MV-4-11 (cell line): ENCODE results near the gene COL24A1.
"Not testable (repeated sequence)": the region's sequence is repeated elsewhere in the genome, so short reads cannot be mapped to it uniquely, and the experiment has no call there.

Experiments used
- DNase-seq: peaks from one replicate; lab custom pipeline; 2025; lab: John Stamatoyannopoulos, UW

Gene COL24A1

GRCh38 chr1:85888921-85889320 lies 267.7 kb downstream of the COL24A1 start:
- DNase-seq: no peak

- peak; percentile 70 for DNase-seq
These were observed 272.1 kb downstream of the COL24A1 start for GRCh38 chr1:85884372-85885035.

GRCh38 chr1:85867189-85867588 lies 289.4 kb downstream of the COL24A1 start:
- DNase-seq: peak; percentile 66

GRCh38 chr1:85865213-85865612 lies 291.4 kb downstream of the COL24A1 start:
- no peak for DNase-seq

- DNase-seq: no peak
These were observed 291.8 kb downstream of the COL24A1 start for GRCh38 chr1:85864727-85865126.

GRCh38 chr1:85863639-85864038 lies 292.9 kb downstream of the COL24A1 start:
- not testable (repeated sequence) for DNase-seq

- DNase-seq: no peak
These were observed 294.1 kb downstream of the COL24A1 start for GRCh38 chr1:85862456-85862855.

GRCh38 chr1:85857991-85858390 lies 298.6 kb downstream of the COL24A1 start:
- no peak for DNase-seq

- DNase-seq: no peak
These were observed 306.3 kb downstream of the COL24A1 start for GRCh38 chr1:85850238-85850637.

GRCh38 chr1:85849660-85850059 lies 306.9 kb downstream of the COL24A1 start:
- no peak for DNase-seq

- DNase-seq: no peak
These were observed 309.2 kb downstream of the COL24A1 start for GRCh38 chr1:85847356-85847755.

GRCh38 chr1:85846706-85847105 lies 309.9 kb downstream of the COL24A1 start:
- DNase-seq: peak; percentile 2

GRCh38 chr1:85839459-85839858 lies 317.1 kb downstream of the COL24A1 start:
- DNase-seq: no peak

GRCh38 chr1:85838238-85838637 lies 318.3 kb downstream of the COL24A1 start:
- DNase-seq: peak; percentile 90

- DNase-seq: no peak
These were observed 319.8 kb downstream of the COL24A1 start for GRCh38 chr1:85836736-85837135.

- not testable (repeated sequence) for DNase-seq
These were observed 323.4 kb downstream of the COL24A1 start for GRCh38 chr1:85833165-85833564.

- DNase-seq: peak; percentile 93
These were observed 325.7 kb downstream of the COL24A1 start for GRCh38 chr1:85830837-85831236.

- no peak for DNase-seq
These were observed 332.3 kb downstream of the COL24A1 start for GRCh38 chr1:85824066-85824840.

- no peak for DNase-seq
These were observed 333.9 kb downstream of the COL24A1 start for GRCh38 chr1:85822696-85823095.

GRCh38 chr1:85818371-85818770 lies 338.2 kb downstream of the COL24A1 start:
- DNase-seq: no peak

GRCh38 chr1:85816606-85817005 lies 340.0 kb downstream of the COL24A1 start:
- DNase-seq: no peak

GRCh38 chr1:85815906-85816305 lies 340.7 kb downstream of the COL24A1 start:
- no peak for DNase-seq

GRCh38 chr1:85806236-85806965 lies 350.2 kb downstream of the COL24A1 start:
- DNase-seq: no peak
